HL-60 (cell line): ENCODE measurements around the gene CTNND2.

Experiments used
- DNase-seq, 2 experiments: peaks; one replicate each; pipeline ENCODE4 v3.0.0-alpha.2; 2010 to 2020; ENCODE audit warnings: low read depth in 1 of 2, low spot score in 1 of 2
- H3K27ac ChIP-seq: fragments of 250-450 bp; sonication (Bioruptor Pico); replicated peaks from 2 replicates; pipeline ENCODE4 v1.5.1; 2020; ENCODE audit warnings: mild to moderate bottlenecking, moderate library complexity
- H3K27me3 ChIP-seq: fragments of 250-450 bp; sonication (Bioruptor Pico); 2 replicates; pipeline ENCODE4 v1.5.1; 2021; ENCODE audit warnings: mild to moderate bottlenecking, moderate library complexity; ENCODE audit not compliant: insufficient read depth, poor library complexity, severe bottlenecking
- H3K4me3 ChIP-seq: replicated peaks from 2 replicates; pipeline ENCODE4 v1.5.1; 2011; ENCODE audit warnings: mild to moderate bottlenecking, control low read depth, low read length; ENCODE audit not compliant: insufficient read depth
- GABPA ChIP-seq: IDR thresholded peaks from 2 replicates; pipeline ENCODE4 v1.6.1; 2012; ENCODE audit warnings: low read depth
- POLR2AphosphoS5 ChIP-seq: IDR thresholded peaks from 2 replicates; pipeline ENCODE4 v1.6.1; 2012; ENCODE audit warnings: low read depth
- REST ChIP-seq: IDR thresholded peaks from 2 replicates; pipeline ENCODE4 v1.6.1; 2012; ENCODE audit warnings: low read depth; ENCODE audit not compliant: insufficient replicate concordance
- SPI1 ChIP-seq: IDR thresholded peaks from 2 replicates; pipeline ENCODE4 v1.6.1; 2012; ENCODE audit warnings: low read depth, mild to moderate bottlenecking, borderline replicate concordance
- TF ChIP-seq, protein P1 (sequence below): IDR thresholded peaks from one replicate; pipeline ENCODE4 v1.5.1; 2011; ENCODE audit warnings: low read length, control low read depth, inconsistent platforms; ENCODE audit not compliant: insufficient read depth

CTNND2 gene

DNA sequence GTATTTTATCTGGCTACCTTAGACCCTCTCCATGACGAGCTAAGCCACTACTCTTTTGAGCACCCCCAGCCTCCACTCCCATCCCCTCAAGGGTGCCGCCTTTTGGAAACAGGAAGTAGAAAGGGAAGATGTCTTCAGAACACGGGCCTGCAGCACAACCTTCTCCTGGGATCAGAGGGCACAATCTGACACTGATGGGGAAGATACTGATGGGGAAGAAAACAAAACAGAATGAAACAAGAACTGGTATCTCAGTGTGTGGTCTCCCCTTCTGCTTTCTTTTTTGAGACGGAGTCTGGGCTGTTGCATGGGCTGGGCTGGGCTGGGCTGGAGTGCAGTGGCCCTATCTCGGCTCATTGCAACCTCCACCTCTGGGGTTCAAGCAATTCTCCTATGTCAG is 603.5 kb downstream of the CTNND2 start:
- no peak for DNase-seq
- no peaks in the 10 kb centered on the region for H3K27me3 ChIP-seq
- H3K4me3 ChIP-seq = no peak overlapping the region
- no peak for TF ChIP-seq REST
- TF ChIP-seq, protein P1, sequence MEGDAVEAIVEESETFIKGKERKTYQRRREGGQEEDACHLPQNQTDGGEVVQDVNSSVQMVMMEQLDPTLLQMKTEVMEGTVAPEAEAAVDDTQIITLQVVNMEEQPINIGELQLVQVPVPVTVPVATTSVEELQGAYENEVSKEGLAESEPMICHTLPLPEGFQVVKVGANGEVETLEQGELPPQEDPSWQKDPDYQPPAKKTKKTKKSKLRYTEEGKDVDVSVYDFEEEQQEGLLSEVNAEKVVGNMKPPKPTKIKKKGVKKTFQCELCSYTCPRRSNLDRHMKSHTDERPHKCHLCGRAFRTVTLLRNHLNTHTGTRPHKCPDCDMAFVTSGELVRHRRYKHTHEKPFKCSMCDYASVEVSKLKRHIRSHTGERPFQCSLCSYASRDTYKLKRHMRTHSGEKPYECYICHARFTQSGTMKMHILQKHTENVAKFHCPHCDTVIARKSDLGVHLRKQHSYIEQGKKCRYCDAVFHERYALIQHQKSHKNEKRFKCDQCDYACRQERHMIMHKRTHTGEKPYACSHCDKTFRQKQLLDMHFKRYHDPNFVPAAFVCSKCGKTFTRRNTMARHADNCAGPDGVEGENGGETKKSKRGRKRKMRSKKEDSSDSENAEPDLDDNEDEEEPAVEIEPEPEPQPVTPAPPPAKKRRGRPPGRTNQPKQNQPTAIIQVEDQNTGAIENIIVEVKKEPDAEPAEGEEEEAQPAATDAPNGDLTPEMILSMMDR = no peak
- no peak for TF ChIP-seq SPI1
- TF ChIP-seq POLR2AphosphoS5 = no peak
- no peak for TF ChIP-seq GABPA
- H3K27ac ChIP-seq = no peak overlapping the region

DNA sequence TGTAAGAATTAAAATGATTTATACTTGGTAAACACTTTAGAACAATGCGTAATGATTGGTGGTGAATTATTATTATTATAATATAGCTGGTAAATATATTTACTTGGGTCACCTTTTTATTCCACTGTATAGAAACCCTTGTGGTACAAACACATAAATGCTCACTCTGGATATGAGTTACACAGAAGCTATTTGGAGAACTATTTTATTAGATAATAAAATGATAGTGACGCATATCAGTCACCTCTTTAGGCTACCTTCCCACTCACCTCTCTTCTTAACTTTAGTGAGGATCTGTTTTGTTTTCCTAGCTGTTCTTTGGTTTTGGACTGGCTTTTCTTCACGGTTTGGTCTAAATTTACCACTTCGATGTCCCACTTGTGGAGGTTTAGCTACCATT is 605.4 kb downstream of the CTNND2 start:
- no peak for DNase-seq
- TF ChIP-seq SPI1 = no peak
- no peak for TF ChIP-seq POLR2AphosphoS5
- no peak for TF ChIP-seq REST
- no peak overlapping the region for H3K27ac ChIP-seq
- H3K27me3 ChIP-seq = no peaks in the 10 kb centered on the region
- H3K4me3 ChIP-seq = no peak overlapping the region

DNA sequence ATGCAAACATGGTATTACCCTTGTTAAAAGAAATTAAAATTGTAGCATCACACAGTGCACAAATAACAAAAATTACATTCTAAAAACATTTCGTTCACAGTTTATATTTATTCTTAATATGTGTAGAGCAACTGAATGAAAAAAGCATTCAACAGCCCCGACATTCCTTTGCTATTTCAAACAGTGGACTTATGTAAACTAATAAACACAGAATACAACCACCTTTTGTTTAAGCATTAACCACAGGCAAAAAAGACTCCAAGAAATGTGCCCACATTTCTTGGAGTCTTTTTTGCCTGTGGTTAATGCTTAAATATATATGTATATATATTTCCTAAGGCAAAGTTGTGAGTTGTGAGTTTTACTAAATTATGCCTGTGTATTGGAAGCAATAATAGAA is 610.7 kb downstream of the CTNND2 start:
- Histone ChIP-seq H3K27me3 (no peaks in the 10 kb centered on the region), H3K4me3 (no peak overlapping the region), H3K27ac (no peak overlapping the region)
- DNase-seq = no peak
- TF ChIP-seq, protein P1 = no peak
- no peak for TF ChIP-seq SPI1

GRCh38 chr5:11292648-11293356 is 611.4 kb downstream of the CTNND2 start:
- TF ChIP-seq, protein P1 = no peak
- no peak for TF ChIP-seq GABPA
- no peak for TF ChIP-seq SPI1
- no peak for DNase-seq
- no peak overlapping the region for H3K27ac ChIP-seq
- no peak overlapping the region for H3K4me3 ChIP-seq
- no peaks in the 10 kb centered on the region for H3K27me3 ChIP-seq
